HS-27A (cell line): ENCODE measurements around the gene CCDC182.

Experiments used
- DNase-seq: peaks from one replicate; pipeline ENCODE4 v3.0.0-alpha.2; 2012; ENCODE audit warnings: low read depth, missing footprints

The CCDC182 gene

DNA sequence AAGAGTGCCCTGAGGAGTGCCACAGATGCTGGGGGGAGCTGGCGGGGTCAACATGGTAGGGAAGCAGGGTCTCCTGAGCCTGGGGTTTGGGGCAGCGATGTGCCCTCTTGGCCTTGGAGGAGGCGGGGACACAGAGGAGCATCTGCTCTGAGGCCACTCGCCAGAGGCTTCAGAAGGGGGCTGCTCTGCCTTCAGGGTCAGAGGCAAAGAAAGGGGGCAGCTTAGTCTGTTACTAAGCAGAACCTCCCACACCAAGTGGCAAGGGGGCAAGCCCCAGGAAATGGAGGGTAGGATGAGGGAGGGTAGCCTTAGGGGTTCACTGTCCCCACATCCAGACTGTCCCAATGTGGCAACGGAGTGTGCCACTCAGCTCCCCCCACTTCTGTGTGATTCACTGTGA, 18.3 kb downstream of the CCDC182 start:
- DNase-seq, result no peak

DNA sequence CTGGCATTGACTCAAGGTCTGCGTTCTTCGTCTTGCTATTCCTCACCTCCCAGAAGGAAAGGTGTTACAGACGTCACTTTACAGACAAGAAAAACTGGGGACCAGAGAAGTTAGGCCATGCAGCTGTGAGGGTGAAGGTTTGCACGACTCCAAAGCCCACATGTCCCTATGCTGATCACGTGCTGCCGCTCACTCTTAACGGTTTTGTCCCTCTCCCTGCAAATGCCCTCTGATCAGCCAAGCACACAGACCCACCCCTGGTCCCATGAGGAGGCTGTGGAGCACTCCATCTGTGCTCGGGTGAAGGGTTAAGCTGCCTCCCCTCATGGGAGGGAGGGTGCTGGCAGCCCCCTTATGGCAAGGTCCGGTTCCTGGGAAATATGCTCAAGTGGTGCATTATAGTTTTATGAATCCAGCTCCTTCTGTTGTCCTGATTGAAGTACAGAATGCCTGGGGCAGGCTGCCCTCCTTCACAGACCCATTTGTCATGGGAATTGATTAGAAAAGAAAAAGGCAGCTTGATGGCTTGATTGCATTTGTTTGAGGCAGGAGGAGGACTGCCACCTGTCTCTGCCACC, 18.8 kb downstream of the CCDC182 start:
- no peak for DNase-seq

DNA sequence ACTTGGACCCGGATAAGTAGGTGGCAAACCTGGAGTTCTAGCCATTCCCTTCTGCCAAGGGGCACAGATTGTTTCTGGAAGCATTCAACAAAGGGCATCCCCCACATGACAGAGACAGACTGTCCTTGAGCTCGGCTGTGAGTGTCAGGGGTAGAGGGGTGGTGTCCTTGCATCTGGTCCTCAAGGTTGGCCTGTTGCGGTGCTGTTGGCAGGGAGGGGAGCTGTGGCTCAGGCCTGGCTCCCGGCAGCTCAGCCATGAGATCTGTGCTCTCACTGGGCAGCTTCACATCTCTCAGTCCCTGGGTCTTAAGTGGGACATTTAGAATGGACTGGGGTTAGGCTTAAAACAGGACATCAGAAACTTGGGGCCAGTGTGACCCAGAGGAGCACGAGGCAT, 20.4 kb downstream of the CCDC182 start:
- no peak for DNase-seq

DNA sequence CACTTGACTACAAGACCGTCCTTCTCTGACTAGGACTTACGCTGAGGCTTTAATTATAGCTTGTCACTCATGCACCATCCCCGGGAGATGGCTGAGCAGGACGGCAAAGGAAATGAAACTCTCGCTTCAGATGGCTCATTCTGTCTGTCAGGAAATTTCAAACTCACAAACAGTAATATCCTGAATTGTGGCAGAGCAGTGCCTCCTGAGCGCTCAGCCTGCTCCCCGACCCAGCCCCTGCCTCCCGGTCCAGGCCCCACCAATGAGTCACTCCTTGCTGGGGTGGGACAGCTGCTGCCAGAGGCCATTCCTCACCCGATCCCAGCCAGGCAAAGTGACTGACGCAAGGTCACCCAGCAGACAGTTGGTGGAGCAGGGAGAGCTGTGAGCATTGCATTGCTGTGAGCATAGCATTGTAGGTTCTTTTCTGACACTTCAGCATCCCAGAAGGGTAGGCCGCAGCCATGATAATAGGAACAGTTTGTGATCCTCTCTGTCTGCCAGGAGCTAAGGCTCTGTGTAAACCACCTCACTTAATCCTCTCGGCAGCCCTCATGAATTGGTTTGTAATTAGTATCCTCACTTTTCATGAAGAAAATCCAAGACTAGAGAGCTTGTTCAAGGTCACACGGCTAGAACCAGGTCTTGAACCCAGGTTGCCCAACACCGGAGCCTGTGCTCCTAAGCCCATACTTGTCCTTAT, 20.9 kb downstream of the CCDC182 start:
- DNase-seq, result no peak

DNA sequence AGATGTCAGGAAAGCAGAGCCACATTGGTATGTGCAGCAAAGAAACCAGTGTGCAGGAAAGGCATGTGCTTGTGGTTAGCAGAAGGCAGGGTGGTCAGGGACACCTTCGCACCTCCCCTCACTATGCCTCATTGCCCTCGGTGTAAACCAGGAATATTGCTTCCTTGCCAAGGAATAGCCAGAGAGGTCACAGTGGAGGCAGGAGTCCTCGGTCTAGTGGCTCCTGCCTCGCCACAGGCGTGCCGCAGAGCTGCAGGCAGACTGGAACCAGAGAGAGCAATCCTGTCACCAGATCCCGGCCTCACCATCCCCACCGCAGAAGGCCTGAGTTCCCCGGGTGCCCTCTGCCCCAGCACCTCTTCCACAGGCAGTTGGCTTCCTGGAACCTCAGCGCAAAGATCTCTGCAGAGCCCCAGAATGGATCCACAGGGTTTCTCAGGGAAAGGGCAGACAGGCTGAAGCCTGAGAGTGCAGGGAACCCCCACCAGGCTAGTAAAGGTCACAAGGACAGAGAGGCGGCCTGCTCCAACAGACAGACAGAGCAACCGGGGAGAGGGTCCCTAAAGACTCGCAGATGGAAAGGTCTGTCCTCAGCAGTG, 21.6 kb downstream of the CCDC182 start:
- no peak for DNase-seq

DNA sequence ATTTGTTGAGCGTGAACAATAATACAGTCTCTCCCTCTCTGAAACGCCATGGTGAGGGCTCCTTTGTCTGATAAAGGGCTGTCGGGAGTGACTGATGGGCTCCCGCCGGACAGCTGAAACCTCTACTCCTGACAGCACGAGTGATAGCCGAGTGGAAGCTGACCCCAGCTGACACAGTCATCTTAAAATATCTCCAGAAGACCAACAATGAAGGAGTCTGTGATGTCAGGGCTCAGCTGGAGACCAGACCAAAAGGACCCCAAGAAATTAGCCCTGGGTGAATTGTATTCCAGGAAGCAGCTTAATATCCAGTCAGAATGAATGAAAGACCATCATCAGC, 22.4 kb downstream of the CCDC182 start:
- no peak for DNase-seq

DNA sequence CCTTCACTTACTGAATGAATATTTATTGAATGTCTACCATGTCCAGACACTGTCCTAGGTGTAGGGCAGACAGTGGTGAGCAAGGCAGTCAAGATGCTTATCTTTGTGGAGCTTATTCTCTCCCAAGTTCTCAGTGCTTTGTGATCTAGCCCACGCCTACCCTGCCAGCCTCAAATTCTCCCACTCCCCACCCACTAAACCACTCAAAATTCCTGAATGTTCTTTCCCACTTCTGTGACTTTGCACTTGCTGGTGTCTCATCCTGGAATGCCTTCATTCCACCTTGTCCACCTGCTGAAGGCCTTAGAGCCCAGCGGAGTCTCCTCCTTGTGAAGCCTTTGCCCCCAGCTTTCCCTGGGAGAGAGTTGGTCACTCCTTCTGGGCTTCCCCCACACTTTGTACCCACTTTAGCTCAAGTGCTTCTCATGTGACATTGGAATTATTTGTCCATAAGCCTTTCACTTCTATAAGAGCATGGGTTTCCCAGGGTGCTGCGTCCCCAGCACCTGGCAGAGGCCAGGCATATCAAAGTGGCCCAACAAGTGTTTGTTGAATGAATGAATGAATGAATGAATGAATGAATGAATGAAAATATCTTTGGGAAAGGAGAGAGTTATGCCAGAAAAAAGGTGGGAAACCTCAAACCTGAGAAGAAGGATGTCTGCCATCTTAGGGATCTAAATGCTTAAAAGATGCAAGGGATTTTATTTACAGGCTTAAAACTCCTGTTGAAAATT, 23.0 kb downstream of the CCDC182 start:
- DNase-seq, result no peak

DNA sequence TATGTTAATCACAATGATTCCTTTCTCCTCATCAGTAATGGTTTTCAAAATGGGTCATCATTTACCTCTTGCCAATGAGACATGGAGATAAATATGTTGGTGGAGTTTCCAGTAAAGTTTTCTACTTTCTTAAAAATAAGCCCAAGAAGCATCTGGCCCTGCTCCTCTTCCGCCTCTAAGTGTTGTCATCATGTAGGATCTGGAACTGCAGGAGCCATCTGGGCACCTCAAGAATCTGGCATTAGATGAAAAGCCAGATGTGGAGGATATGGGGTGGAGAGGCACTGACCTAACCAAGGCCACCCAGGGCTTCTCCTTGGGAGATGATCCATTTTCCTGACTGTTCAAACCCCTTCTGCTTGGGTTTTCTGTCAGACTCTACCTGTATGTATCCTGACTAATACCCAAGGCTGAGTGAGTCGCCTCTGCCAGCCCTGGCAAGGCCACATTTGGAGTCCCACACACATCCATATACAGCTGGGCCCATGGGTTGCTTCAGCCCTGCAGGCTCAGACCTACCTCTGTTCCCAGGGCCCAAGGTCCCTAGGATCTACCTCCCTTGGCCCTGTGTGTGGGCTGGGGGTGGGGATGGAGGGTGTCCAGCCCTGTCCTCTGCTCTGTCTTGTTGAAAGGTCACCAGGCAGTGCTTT, 24.6 kb downstream of the CCDC182 start:
- DNase-seq, result no peak

DNA sequence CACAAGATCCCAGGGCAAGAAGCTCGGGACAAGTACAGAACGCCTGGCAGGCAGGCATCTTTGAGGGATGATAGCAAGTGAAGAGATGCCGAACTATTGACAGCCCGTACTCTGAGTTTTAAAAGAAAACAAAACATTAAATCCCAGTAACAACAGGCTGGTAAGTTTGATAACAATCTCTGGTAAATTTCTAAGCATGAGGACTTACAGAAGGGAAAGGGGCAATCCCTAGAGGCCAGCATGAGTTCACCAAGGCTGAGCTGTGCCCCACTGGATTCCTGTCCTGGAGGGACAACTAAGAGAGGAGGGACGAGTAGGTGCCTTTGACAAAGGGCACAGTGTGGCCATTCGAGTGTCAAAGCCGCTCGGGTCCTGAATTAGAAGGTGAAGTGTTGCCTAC, 26.2 kb downstream of the CCDC182 start:
- no peak for DNase-seq

DNA sequence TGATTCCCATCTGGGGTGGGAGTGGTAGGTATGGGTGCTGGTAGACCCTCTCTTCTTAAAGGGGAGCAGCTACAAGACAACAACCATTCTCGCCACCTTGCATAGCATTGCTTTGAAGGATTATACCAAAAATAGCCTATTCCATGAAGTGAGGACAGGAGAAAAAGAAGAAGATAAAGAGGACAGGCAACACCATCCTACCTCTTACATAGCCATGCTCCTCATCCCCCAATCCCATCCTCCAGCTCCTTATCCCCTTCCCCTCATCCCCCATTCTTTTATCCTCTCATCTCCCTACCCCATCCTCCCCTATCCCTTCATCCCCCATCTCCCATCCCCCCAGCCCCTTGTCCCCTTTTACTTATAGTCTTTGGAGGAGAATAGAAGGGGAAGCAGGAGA, 29.1 kb downstream of the CCDC182 start:
- no peak for DNase-seq

DNA sequence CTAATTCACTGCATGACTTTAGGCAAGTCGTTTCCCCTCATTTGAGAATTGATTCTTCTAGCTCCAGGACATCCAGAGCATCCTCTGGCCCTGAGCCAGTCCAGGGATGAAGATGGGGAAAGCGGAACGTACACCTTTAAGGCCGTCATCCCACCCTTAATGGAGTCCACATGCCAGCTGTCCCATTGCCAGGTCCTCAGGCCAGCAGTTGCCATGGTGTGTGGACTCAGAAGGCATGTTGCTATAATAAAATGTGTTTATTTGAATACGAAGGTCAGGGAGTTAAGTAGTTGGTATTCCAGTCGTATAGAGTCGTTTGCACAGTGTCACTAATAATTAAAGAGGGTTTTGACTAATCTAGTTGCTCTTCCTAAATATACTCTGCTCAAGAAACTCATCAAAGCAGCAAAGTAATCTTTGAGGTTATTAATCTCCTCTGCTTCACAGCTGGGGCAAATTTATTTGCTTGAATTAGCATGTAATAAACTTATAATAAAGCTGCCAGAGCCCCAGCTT, 30.4 kb downstream of the CCDC182 start:
- DNase-seq, result no peak

DNA sequence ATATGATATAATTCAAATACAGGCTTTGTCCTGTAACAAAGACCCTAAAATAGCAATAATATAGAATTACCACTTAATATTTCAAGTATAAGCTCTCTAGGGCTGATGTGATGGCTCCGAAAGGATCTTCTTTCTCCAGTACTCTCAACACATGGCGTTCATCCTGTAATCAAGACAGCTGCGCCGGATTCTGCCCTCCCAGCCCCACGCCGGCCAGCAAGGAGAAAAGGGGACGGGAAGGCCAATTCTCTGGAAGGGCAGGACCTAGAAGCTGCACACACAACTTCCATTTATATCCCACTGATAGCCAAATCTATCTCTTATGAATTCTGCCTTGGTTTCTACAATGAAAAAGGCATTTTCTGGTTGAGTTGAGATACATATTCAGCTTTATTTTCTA, 32.0 kb downstream of the CCDC182 start:
- DNase-seq, result no peak

DNA sequence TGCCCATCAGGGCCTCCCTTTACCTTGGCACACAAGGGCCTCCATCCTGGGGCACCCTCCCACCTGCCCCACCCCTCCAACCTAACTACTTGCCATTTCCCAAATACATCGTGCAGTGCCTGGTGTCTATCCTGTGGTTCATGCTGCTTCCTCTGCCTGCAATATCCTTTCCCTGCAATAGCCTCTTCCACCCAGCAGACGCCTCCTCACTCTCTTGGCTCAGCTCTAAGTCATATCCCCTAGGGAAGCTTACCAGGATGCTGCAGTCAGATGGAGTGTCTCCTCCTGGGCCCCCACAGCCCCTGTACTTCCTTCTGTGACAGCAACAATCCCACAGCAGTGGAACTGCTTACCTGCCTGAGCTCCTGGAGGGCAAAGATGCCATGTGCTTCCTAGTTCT, 36.7 kb downstream of the CCDC182 start:
- no peak for DNase-seq

DNA sequence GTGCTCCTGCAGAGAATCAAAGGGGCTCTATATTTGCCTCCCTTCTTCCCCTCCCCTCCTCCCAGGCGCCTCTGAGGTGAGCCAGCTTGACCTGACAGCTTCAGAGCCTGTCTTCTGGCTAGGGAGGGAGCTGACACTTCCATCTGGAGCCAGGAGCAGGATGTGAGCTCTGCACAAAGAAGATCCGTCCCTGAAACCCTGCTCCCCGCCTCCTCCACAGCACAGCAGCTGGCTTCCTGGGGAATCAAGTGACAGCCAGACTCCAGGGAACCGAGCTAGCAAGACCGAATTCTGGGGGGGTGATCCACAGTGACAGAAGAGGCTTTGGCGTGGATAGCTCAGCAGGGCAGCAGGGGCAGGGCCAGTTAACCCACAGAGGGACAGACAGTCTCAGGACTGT, 37.2 kb downstream of the CCDC182 start:
- no peak for DNase-seq

DNA sequence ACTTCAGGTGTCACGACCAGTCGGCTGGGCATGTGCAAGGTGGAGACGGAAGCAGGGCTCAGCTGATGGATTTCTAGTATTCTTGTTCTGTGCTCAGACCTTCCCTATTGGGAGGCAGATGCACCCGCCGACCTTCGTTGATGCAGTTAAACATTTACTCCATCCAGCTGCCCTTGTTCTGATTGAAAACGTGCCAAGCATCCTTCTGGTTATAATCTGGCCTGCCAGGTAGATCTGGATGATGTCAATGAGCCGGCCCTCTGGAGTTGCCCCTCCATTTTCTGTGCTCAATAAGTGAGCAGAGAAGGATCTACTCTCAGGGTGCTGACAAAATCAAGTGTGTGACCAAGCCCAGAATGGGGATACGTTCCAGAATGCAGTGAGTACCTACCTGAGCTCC, 38.3 kb downstream of the CCDC182 start:
- no peak for DNase-seq

DNA sequence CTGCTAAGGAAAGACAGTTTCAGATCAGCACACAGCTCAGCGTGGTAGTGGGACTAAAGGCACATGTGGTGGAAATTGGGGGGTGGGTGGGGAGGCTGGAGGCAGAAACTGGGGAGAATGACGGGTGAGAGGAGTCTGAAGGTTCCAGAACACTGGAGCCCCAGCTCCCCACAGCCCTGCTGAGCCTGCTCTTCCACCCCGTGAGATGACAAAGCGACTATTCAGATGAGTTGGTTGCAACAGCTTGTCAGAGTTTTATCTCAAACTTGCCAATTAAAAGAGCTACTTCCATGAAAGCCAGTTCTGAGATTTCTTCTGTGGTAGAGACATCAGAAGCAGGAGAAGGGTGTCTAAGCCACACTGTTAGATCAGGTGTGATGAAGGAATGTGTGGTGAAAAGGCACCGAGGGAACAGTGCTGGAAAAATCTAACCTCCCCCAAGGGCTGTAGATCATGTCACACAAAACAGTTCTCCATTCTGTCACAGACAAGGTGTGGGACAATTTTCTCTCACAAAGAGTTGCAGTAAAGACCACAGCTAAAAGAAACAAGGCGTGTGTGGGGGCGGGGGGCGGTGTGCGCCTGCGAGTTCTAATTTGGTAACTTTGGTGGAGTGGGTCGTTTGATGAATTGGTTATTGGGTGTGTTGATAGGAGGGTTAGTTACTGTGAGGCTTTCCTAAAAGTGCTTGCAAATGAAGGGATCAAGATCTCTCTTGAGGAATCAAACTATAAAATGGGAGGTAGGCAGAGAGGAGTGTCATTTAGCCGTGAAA, 39.0 kb downstream of the CCDC182 start:
- DNase-seq, result no peak

DNA sequence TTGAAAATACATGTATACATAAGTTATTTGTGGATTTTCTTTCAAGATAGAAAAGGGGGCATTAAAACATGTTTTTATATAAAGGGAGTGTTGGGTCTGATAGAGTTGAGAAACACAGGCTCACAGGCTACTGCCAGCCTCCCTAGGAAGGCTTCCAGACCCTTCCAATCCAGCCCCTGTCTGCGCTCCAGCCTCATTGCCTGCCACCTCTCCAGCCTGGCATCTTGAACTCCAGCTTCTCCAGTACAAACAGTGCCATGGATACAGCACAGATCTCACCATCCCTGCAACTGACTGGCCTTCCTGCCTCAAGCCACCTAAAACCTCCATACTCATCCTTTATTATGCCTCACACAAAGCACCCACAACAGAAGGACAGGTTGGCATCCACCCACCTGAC, 40.7 kb downstream of the CCDC182 start:
- DNase-seq, result no peak

DNA sequence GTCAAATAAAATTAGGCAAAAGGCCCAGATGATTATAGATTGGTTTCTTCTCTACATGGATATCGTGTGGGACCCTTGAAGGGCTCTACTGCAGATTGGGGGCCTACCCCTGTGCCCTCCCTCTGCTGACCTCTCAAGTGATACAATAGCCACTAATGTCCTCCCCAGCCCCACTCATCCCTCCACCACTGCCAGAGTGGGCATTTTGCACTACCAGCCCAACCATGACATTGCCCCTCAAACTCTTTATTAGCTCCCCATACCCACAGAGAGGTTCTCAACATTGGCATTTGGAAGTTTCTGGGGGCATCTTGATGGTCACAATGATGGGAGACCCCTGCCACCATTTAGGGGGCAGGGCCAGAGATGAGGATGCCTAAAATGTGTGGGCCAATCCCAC, 41.8 kb downstream of the CCDC182 start:
- no peak for DNase-seq

DNA sequence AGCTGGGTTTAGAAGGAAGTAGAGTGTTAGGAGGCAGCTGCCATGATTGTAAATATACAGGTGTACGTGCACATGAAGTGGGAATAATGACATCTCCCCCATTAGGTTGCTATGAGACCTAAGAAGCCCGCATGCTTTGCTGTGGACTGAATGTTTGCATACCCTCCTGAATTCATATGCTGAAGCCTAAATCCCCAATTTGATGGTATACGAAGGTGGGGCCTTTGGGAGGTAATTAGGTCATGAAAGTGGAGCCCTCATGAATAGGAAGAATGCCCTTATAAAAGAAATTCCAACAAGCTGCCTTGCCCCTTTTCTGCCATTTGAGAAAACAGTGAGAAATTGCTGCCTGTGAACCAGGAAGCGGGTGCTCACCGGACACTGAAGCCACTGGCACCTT, 44.0 kb downstream of the CCDC182 start:
- DNase-seq, result no peak

DNA sequence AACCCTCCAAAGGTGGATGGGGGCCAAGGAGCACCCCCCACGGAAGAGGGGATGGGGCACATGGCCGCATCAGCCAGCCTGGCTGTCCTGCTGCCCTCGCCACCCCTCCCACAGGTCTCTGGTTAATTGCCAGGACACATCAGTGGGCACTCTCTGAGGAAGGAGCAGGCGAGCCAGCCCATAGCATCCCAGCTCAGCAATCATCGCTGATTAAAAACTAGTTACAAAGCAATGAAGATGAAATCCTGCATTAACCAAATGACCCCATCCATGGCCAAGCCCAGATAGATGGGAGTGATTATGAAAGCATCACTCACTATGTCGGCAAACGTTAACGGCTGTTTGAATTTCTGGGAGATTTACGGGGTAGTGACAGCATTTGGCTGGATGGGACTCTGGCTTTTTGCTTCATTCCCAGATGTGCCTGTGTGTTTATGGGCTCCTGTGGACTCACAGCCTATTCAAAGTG, 45.3 kb downstream of the CCDC182 start:
- DNase-seq, result no peak

DNA sequence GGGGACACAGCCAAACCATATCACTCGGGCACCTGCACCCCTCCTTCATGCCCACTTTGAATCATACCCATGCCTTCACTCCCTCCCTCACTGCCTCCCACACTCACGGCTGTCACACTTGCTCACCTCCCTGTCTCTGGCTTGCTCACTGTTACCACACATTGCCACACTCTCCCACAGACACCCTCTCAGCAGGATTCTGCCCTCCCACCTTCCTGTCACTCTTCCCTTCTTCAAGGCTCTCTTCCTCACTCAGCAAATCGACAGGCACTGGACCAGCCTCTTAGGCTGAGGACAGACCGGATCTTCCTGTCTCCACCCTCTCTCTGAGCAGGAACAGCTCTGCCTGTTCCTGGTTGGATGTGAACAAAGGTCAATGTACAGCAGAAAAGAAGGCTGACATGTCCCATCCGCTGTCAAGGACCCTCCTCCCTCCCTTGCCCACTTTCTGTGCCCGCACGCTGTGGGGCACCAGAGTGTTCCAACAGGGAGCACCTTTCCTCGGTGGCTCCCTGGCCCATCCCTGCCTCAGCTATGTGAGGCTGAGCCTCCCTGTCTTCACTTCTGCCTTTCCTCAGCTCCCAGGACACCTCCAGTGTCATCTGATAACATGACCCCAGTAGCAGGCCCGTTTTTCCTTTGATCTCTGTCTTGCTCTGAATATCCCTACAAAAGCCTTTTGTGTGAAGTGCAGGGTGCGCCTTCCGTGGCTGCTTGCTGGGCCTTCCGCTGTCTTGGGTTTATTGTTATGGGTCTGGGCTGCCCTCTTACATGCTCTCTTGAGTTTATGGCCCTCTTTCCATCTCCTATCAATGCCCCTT, 47.0 kb downstream of the CCDC182 start:
- DNase-seq, result no peak
